ENCODE data around the gene C11orf58.

DNA sequence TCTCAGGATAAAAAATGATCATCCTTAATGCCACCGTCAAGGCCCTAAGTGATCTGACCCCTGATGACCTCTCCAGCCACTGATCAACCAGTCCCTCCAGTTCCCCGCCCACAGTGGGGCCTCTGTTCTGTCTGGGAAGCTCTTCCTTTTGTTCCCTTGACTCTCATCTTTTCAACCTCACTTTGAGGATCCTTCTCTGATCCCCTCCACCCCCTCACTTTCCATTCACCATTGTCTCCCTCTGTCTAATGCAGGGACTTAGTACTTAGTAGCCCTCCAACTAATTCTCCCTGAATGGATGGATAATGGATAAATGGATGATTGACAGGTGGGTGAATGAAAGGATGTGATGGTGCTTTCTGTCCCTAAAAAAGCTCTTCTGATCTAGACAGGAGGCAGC lies 45.6 kb downstream of the C11orf58 start:
- TF ChIP-seq EZH2phosphoT487 (IDR thresholded peaks at IDR 0.05; ENCODE audit: insufficient read depth, low read depth) = no peak
- no peak for TF ChIP-seq EZH2 (IDR thresholded peaks at IDR 0.05; ENCODE audit: insufficient read depth, poor library complexity, severe bottlenecking)

Data from GM23248 (cell line).